Measurements from ENCODE around the gene RNF152.
A peak's percentile ranks its signal among the peaks of the same experiment; 100 is the strongest.

Gene RNF152

GRCh38 chr18:61894751-61895524 lies 2.1 kb upstream of the RNF152 start:
- no peak for DNase-seq (ENCODE audit: low read depth)
- no peak for TF ChIP-seq CTCF (conservative IDR thresholded peaks at IDR 0.05; ENCODE audit: low read depth, low read length)
- peak overlapping the region; percentile 58 for H3K4me3 ChIP-seq (ENCODE audit: low read length)

- no peak for DNase-seq (ENCODE audit: low read depth)
- TF ChIP-seq CTCF (conservative IDR thresholded peaks at IDR 0.05; ENCODE audit: low read depth, low read length): no peak
- H3K4me3 ChIP-seq (ENCODE audit: low read length): peak overlapping the region; percentile 74
Observed at GRCh38 chr18:61893971-61894750, 1.4 kb upstream of the RNF152 start.

GRCh38 chr18:61893309-61893970 lies 633 bp upstream of the RNF152 start:
- no peak for DNase-seq (ENCODE audit: low read depth)
- TF ChIP-seq CTCF (conservative IDR thresholded peaks at IDR 0.05; ENCODE audit: low read depth, low read length): no peak
- H3K4me3 ChIP-seq (ENCODE audit: low read length): peak overlapping the region; percentile 74

- H3K4me3 ChIP-seq (ENCODE audit: low read length): no peak overlapping the region
- no peak for TF ChIP-seq CTCF (conservative IDR thresholded peaks at IDR 0.05; ENCODE audit: low read depth, low read length)
- DNase-seq (ENCODE audit: low read depth): no peak
Observed at GRCh38 chr18:61891894-61892293, 913 bp downstream of the RNF152 start.

- DNase-seq (ENCODE audit: low read depth): no peak
- H3K4me3 ChIP-seq (ENCODE audit: low read length): no peak overlapping the region
- no peak for TF ChIP-seq CTCF (conservative IDR thresholded peaks at IDR 0.05; ENCODE audit: low read depth, low read length)
Observed at GRCh38 chr18:61891271-61891670, 1.5 kb downstream of the RNF152 start.

- no peak for TF ChIP-seq CTCF (conservative IDR thresholded peaks at IDR 0.05; ENCODE audit: low read depth, low read length)
- DNase-seq (ENCODE audit: low read depth): no peak
- H3K4me3 ChIP-seq (ENCODE audit: low read length): no peak overlapping the region
Observed at GRCh38 chr18:61890344-61890743, 2.5 kb downstream of the RNF152 start.
